WTC11 (cell line): Measurements from ENCODE around the gene SNX1. TPM values are rescaled to one million over a fixed set of nuclear protein-coding genes. Genes with fewer than 3 reads are reported as not detected.

ENCODE experiments used
- ATAC-seq: fragments of 200-7000 bp; cut with Tn5 transposase; 2 replicates; pipeline ENCODE4 v1.10.0; 2021; ENCODE audit warnings: mild to moderate bottlenecking, moderate library complexity
- CTCF ChIA-PET: fragments of 300-600 bp; sonication (Branson Sonifier 250); formaldehyde crosslinking; loops from one replicate; lab custom pipeline; 2021; ENCODE audit warnings: antibody characterized with exemption; lab: Charles Lee
- POLR2A ChIA-PET: fragments of 350-600 bp; sonication (Branson Sonifier 250); formaldehyde crosslinking; loops from one replicate; lab custom pipeline; 2021; ENCODE audit warnings: antibody characterized with exemption; lab: Charles Lee
- DNase-seq: peaks from one replicate; pipeline ENCODE4 v3.0.0; 2021; ENCODE audit warnings: low spot score
- H3K27ac Mint-ChIP-seq: 2 replicates; pipeline ENCODE4 v1.8.0; 2021; ENCODE audit warnings: mixed read lengths
- H3K27me3 Mint-ChIP-seq: 2 replicates; pipeline ENCODE4 v1.8.0; 2021; ENCODE audit warnings: low read depth, mild to moderate bottlenecking, moderate library complexity, mixed read lengths
- H3K36me3 Mint-ChIP-seq: 2 replicates; pipeline ENCODE4 v1.8.0; 2021; ENCODE audit warnings: mixed read lengths
- H3K4me1 Mint-ChIP-seq: 2 replicates; pipeline ENCODE4 v1.8.0; 2022; ENCODE audit warnings: mixed read lengths
- H3K4me3 Mint-ChIP-seq: 2 replicates; pipeline ENCODE4 v1.8.0; 2021; ENCODE audit warnings: mild to moderate bottlenecking, moderate library complexity, mixed read lengths
- H3K9me3 Mint-ChIP-seq: 2 replicates; pipeline ENCODE4 v1.8.0; 2021; ENCODE audit warnings: mixed read lengths
- AFF4 ChIP-seq: sonication (generic); formaldehyde crosslinking; IDR thresholded peaks from 2 replicates; pipeline ENCODE4 v1.8.1; 2023; ENCODE audit warnings: mild to moderate bottlenecking, missing genetic modification reagents, borderline replicate concordance
- ARID4B ChIP-seq: sonication (generic); formaldehyde crosslinking; IDR thresholded peaks from 2 replicates; pipeline ENCODE4 v1.8.0; 2023; ENCODE audit warnings: missing genetic modification reagents, mild to moderate bottlenecking, borderline replicate concordance
- CREM ChIP-seq: sonication (generic); formaldehyde crosslinking; IDR thresholded peaks from 2 replicates; pipeline ENCODE4 v1.8.1; 2022; ENCODE audit warnings: mild to moderate bottlenecking, missing genetic modification reagents, moderate library complexity
- CTCF ChIP-seq: fragments of 200-600 bp; IDR thresholded peaks from 2 replicates; pipeline ENCODE4 v1.8.0; 2022; ENCODE audit warnings: antibody characterized with exemption
- EMX1 ChIP-seq: fragments of 250-450 bp; sonication (Bioruptor Pico); IDR thresholded peaks from 2 replicates; pipeline ENCODE4 v1.8.0; 2021; ENCODE audit warnings: mild to moderate bottlenecking
- ETV6 ChIP-seq: sonication (generic); formaldehyde crosslinking; IDR thresholded peaks from 2 replicates; pipeline ENCODE4 v1.8.1; 2022; ENCODE audit warnings: mild to moderate bottlenecking, missing genetic modification reagents
- GTF2I ChIP-seq: fragments of 250-450 bp; sonication (Bioruptor Pico); conservative IDR thresholded peaks from 2 replicates; pipeline ENCODE4 v1.4.0; 2021; ENCODE audit warnings: mild to moderate bottlenecking
- HMGXB4 ChIP-seq: sonication (generic); formaldehyde crosslinking; IDR thresholded peaks from 2 replicates; pipeline ENCODE4 v1.8.1; 2023; ENCODE audit warnings: mild to moderate bottlenecking, moderate library complexity, missing genetic modification reagents
- MYBL2 ChIP-seq: sonication (generic); formaldehyde crosslinking; IDR thresholded peaks from 2 replicates; pipeline ENCODE4 v1.8.1; 2023; ENCODE audit warnings: mild to moderate bottlenecking, moderate library complexity, missing genetic modification reagents
- NFATC4 ChIP-seq: fragments of 250-450 bp; sonication (Bioruptor Pico); IDR thresholded peaks from 2 replicates; pipeline ENCODE4 v1.9.0; 2021; ENCODE audit warnings: mild to moderate bottlenecking
- NR3C1 ChIP-seq: sonication (generic); formaldehyde crosslinking; conservative IDR thresholded peaks from 2 replicates; pipeline ENCODE4 v1.8.1; 2023; ENCODE audit warnings: low read depth, mild to moderate bottlenecking, missing genetic modification reagents
- OVOL2 ChIP-seq: fragments of 250-450 bp; sonication (Bioruptor Pico); IDR thresholded peaks from 2 replicates; pipeline ENCODE4 v1.9.0; 2021; ENCODE audit warnings: mild to moderate bottlenecking, borderline replicate concordance
- PREB ChIP-seq: sonication (generic); formaldehyde crosslinking; IDR thresholded peaks from 2 replicates; pipeline ENCODE4 v1.8.1; 2022; ENCODE audit warnings: mild to moderate bottlenecking, missing genetic modification reagents, moderate library complexity, borderline replicate concordance
- SMAD4 ChIP-seq: sonication (generic); formaldehyde crosslinking; IDR thresholded peaks from 2 replicates; pipeline ENCODE4 v1.8.0; 2022; ENCODE audit warnings: mild to moderate bottlenecking, missing genetic modification reagents
- TEAD1 ChIP-seq: sonication (generic); formaldehyde crosslinking; IDR thresholded peaks from 2 replicates; pipeline ENCODE4 v1.8.0; 2022; ENCODE audit warnings: mild to moderate bottlenecking, missing genetic modification reagents
- ZNF263 ChIP-seq: sonication (generic); formaldehyde crosslinking; IDR thresholded peaks from 2 replicates; pipeline ENCODE4 v1.8.1; 2022; ENCODE audit warnings: low read depth, mild to moderate bottlenecking, moderate library complexity, missing genetic modification reagents
- ZNF416 ChIP-seq: fragments of 250-450 bp; sonication (Bioruptor Pico); IDR thresholded peaks from 2 replicates; pipeline ENCODE4 v1.9.0; 2021; ENCODE audit warnings: mild to moderate bottlenecking, inconsistent platforms
- ZNF671 ChIP-seq: fragments of 250-450 bp; sonication (Bioruptor Pico); IDR thresholded peaks from 2 replicates; pipeline ENCODE4 v1.8.0; 2021; ENCODE audit warnings: mild to moderate bottlenecking
- total RNA-seq: library from RNA; stranded (reverse); gene quantifications from 3 replicates; pipeline ENCODE4 v1.2.3, GENCODE V29; 2021
- TF ChIP-seq, protein P1 (sequence below): fragments of 250-450 bp; sonication (Bioruptor Pico); IDR thresholded peaks from 2 replicates; pipeline ENCODE4 v1.9.0; 2021; ENCODE audit warnings: mild to moderate bottlenecking, borderline replicate concordance

The SNX1 gene
- total RNA-seq, 1 experiment from 2014 or later: 65.7 TPM

GRCh38 chr15:64099379-64099778 lies 3.6 kb downstream of the SNX1 start:
- peaks cover 26% of the 10 kb centered on the region for H3K4me1 Mint-ChIP-seq
- peaks cover 3% of the 10 kb centered on the region; the same call in 1 of the 2 replicates for H3K9me3 Mint-ChIP-seq
- no peaks in the 10 kb centered on the region for H3K27me3 Mint-ChIP-seq
- no peak overlapping the region for H3K4me3 Mint-ChIP-seq
- H3K36me3 Mint-ChIP-seq: peaks cover 2% of the 10 kb centered on the region; the same call in 1 of the 2 replicates
- H3K27ac Mint-ChIP-seq: no peak overlapping the region
- POLR2A ChIA-PET: no interaction called here
- ATAC-seq (no peak), DNase-seq (no peak)
- CTCF ChIA-PET: interaction anchor here (1.0 to 1.2 kb wide), 2 partner anchors 50 to 54 kb away, joined by 4 to 7 read pairs; no protein-coding TSS in a partner anchor
- no peak for TF ChIP-seq TEAD1 (CRISPR knock-in tag)
- no peak for TF ChIP-seq ZNF263 (CRISPR knock-in tag)
- TF ChIP-seq NFATC4 (CRISPR knock-in tag): no peak
- no peak for TF ChIP-seq ZNF671
- TF ChIP-seq CTCF: no peak
- TF ChIP-seq, protein P1, sequence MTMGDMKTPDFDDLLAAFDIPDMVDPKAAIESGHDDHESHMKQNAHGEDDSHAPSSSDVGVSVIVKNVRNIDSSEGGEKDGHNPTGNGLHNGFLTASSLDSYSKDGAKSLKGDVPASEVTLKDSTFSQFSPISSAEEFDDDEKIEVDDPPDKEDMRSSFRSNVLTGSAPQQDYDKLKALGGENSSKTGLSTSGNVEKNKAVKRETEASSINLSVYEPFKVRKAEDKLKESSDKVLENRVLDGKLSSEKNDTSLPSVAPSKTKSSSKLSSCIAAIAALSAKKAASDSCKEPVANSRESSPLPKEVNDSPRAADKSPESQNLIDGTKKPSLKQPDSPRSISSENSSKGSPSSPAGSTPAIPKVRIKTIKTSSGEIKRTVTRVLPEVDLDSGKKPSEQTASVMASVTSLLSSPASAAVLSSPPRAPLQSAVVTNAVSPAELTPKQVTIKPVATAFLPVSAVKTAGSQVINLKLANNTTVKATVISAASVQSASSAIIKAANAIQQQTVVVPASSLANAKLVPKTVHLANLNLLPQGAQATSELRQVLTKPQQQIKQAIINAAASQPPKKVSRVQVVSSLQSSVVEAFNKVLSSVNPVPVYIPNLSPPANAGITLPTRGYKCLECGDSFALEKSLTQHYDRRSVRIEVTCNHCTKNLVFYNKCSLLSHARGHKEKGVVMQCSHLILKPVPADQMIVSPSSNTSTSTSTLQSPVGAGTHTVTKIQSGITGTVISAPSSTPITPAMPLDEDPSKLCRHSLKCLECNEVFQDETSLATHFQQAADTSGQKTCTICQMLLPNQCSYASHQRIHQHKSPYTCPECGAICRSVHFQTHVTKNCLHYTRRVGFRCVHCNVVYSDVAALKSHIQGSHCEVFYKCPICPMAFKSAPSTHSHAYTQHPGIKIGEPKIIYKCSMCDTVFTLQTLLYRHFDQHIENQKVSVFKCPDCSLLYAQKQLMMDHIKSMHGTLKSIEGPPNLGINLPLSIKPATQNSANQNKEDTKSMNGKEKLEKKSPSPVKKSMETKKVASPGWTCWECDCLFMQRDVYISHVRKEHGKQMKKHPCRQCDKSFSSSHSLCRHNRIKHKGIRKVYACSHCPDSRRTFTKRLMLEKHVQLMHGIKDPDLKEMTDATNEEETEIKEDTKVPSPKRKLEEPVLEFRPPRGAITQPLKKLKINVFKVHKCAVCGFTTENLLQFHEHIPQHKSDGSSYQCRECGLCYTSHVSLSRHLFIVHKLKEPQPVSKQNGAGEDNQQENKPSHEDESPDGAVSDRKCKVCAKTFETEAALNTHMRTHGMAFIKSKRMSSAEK (CRISPR knock-in tag): no peak
- no peak for TF ChIP-seq EMX1 (CRISPR knock-in tag)
- no peak for TF ChIP-seq OVOL2 (CRISPR knock-in tag)
- TF ChIP-seq NR3C1 (CRISPR knock-in tag): no peak
- no peak for TF ChIP-seq CREM
- TF ChIP-seq PREB (CRISPR knock-in tag): no peak
- TF ChIP-seq AFF4 (CRISPR knock-in tag): no peak
- TF ChIP-seq MYBL2 (CRISPR knock-in tag): no peak
- TF ChIP-seq GTF2I (CRISPR knock-in tag): no peak
- TF ChIP-seq ETV6 (CRISPR knock-in tag): no peak
- no peak for TF ChIP-seq ARID4B (CRISPR knock-in tag)
- no peak for TF ChIP-seq HMGXB4
- TF ChIP-seq ZNF416: no peak
- TF ChIP-seq SMAD4 (CRISPR knock-in tag): no peak
